Spleen (tissue), 7 donors: Measurements from ENCODE around the gene APOBEC3B.
"Not testable (repeated sequence)": the region's sequence is repeated elsewhere in the genome, so short reads cannot be mapped to it uniquely, and the experiment has no call there.

Experiments
- CTCF ChIP-seq, 11 experiments: fragments of 200-600 bp in 7 of 11; fragments of 450-650 bp in 4 of 11; sonication (generic) in 4 of 11; IDR thresholded peaks in 8 of 11; conservative IDR thresholded peaks in 3 of 11; 1 replicate in 7 of 11; 2 replicates in 4 of 11; pipeline versions ENCODE4 v1.4.0 to v1.8.0; 2016 to 2021; ENCODE audit warnings: antibody characterized with exemption in 11 of 11, inconsistent platforms in 4 of 11, mild to moderate bottlenecking in 1 of 11
- POLR2A ChIP-seq, 3 donors: fragments of 450-650 bp; IDR thresholded peaks; one replicate each; pipeline ENCODE4 v1.5.1; 2017; ENCODE audit warnings: antibody characterized with exemption in 3 of 3, mild to moderate bottlenecking in 1 of 3
- donor health status: DM: no; HTN: no; CAD: no; lungs with moderate emphysema.
- donor health status: DM: no; HTN: no; CAD: no.
- donor health status: DM: no; HTN: no; CAD: no.

GRCh38 chr22:38977289-38977688 lies 4.9 kb upstream of the APOBEC3B start:
- not testable (repeated sequence) for TF ChIP-seq CTCF (IDR thresholded peaks at IDR 0.05 in 8 of 11, conservative IDR thresholded peaks at IDR 0.05 in 3 of 11); POLR2A (IDR thresholded peaks at IDR 0.05)
